ENCODE results near the gene RAD51AP2.

RAD51AP2 gene

DNA sequence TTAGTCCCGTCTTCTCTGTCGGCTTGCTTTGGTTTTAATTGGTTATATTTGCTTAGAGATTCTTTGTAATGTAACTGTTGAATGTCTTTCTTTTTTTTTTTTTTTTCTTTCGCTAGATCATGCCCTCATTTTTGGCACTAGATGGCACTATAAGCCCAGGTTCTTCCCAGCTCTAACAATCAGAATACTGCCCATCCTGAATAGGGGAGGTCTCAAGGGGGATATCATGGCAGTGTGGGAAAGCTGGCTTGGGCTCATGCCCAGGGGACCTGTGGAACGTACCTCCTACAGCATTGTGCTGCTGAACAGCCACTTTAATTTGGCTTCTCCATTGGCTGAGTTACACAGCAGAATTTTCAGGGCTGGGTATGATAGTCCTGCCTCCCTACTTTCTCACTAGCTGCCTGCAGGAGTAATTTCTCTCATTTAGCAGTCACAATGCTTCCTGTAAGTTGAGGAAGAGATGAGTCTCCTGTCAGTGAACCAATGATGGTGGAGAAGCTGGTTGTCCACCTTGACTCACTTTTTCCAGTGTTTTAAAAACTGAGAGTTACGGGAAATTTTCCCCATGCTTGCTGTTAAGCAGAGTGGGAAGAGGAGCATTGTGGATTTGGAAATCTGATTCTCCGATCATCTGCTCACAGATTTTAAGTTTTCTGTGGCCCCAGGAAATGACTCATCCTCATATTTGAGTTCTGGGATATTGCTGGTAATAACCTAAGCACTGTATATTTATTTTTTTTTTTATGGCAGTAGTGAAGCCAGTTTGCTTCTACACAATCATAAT, 47.2 kb downstream of the RAD51AP2 start:
- DNase-seq (ENCODE audit: low spot score), result peak; percentile 29

DNA sequence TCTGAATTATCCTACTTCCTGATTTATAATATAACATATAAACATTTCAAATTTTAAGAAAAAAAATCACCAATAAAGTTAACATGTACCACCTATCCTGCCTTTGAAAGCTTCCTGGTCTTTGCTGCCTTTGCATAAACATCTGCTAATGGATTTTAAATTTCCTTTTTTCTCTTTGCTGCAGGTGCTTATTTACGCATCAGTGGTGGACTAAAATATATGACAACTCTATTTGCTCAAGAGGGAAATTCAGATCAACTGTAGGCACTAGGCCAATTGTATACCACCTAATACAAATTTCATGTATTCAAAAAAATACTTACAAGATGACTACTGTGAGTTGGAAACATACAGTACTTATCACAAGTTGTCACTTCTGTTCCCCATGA, 57.2 kb downstream of the RAD51AP2 start:
- no peak for DNase-seq (ENCODE audit: low spot score)
